ENCODE data around the gene NUP133. TPM values are rescaled to one million over a fixed set of nuclear protein-coding genes. Genes with fewer than 3 reads are reported as not detected.

Gene NUP133
- total RNA-seq, 1 experiment from 2014 or later = 67.8 TPM

DNA sequence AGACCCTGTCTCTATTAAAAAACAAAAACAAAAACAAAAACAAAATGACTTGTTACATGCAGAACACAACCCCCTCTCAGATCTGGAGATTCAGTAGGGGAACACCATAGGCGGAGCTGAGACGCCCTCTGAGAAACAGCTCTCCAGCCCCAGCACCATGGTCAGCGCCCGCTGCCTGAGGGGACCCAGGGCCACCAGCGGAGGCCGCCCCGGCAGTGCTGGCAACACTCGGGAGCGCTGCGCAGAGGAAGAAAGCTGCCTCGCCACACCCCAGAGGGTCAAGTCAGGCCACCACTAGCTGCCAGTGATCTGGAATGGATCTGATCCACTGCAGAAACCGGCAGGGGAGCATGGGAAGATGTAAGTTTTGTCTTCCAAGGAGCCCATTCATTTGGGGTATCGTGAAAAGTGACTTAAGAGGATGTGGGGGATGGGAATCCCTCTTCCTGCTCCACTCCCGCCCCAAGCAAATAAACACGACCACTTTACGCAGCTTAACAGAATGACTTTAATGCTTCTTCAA is 77.3 kb downstream of the NUP133 start (continued):
- TF ChIP-seq, protein P1, sequence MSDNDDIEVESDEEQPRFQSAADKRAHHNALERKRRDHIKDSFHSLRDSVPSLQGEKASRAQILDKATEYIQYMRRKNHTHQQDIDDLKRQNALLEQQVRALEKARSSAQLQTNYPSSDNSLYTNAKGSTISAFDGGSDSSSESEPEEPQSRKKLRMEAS (CRISPR knock-in tag; IDR thresholded peaks at IDR 0.05) = peak; percentile 53; the same call in 1 of the 2 replicates
- TF ChIP-seq ZNF219 (CRISPR knock-in tag; IDR thresholded peaks at IDR 0.05; ENCODE audit: borderline replicate concordance) (peak; percentile 64; the same call in 1 of the 2 replicates), ZBTB43 (CRISPR knock-in tag; IDR thresholded peaks at IDR 0.05) (peak; percentile 65; the same call in 1 of the 2 replicates), ZNF138 (CRISPR knock-in tag; conservative IDR thresholded peaks at IDR 0.05) (no peak), CREB1 (CRISPR knock-in tag; IDR thresholded peaks at IDR 0.05) (no peak; the same call in 1 of the 2 replicates), ZNF317 (CRISPR knock-in tag; IDR thresholded peaks at IDR 0.05; ENCODE audit: borderline replicate concordance, low read depth) (0 out of 2 replicates have a peak, but pooled peaks have one; percentile 49), NFYB (CRISPR knock-in tag; conservative IDR thresholded peaks at IDR 0.05; ENCODE audit: low read depth) (peak; percentile 54), TP53 (CRISPR knock-in tag; IDR thresholded peaks at IDR 0.05) (peak; percentile 82; the same call in 1 of the 2 replicates), ESRRA (CRISPR knock-in tag; IDR thresholded peaks at IDR 0.05; ENCODE audit: borderline replicate concordance) (peak; percentile 91), ETV6 (CRISPR knock-in tag; IDR thresholded peaks at IDR 0.05) (peak; percentile 71), E2F1 (CRISPR knock-in tag; IDR thresholded peaks at IDR 0.05) (peak; percentile 46; the same call in 1 of the 2 replicates), ARID4B (CRISPR knock-in tag; IDR thresholded peaks at IDR 0.05; ENCODE audit: borderline replicate concordance) (peak; percentile 98), HMGXB4 (CRISPR knock-in tag; IDR thresholded peaks at IDR 0.05) (0 out of 2 replicates have a peak, but pooled peaks have one; percentile 50), FOXP4 (CRISPR knock-in tag; IDR thresholded peaks at IDR 0.05) (peak; percentile 97), EMX1 (CRISPR knock-in tag; IDR thresholded peaks at IDR 0.05) (no peak), ZBTB21 (CRISPR knock-in tag; IDR thresholded peaks at IDR 0.05; ENCODE audit: borderline replicate concordance) (peak; percentile 87), ZNF396 (CRISPR knock-in tag; IDR thresholded peaks at IDR 0.05; ENCODE audit: borderline replicate concordance) (0 out of 2 replicates have a peak, but pooled peaks have one; percentile 54), IRF1 (CRISPR knock-in tag; IDR thresholded peaks at IDR 0.05) (peak; percentile 76; the same call in 1 of the 2 replicates), PREB (CRISPR knock-in tag; IDR thresholded peaks at IDR 0.05; ENCODE audit: borderline replicate concordance) (no peak)
- TF ChIP-seq, protein P2, sequence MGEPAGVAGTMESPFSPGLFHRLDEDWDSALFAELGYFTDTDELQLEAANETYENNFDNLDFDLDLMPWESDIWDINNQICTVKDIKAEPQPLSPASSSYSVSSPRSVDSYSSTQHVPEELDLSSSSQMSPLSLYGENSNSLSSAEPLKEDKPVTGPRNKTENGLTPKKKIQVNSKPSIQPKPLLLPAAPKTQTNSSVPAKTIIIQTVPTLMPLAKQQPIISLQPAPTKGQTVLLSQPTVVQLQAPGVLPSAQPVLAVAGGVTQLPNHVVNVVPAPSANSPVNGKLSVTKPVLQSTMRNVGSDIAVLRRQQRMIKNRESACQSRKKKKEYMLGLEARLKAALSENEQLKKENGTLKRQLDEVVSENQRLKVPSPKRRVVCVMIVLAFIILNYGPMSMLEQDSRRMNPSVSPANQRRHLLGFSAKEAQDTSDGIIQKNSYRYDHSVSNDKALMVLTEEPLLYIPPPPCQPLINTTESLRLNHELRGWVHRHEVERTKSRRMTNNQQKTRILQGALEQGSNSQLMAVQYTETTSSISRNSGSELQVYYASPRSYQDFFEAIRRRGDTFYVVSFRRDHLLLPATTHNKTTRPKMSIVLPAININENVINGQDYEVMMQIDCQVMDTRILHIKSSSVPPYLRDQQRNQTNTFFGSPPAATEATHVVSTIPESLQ (CRISPR knock-in tag; IDR thresholded peaks at IDR 0.05) = peak; percentile 34; the same call in 1 of the 2 replicates
